Erythroblast (primary cell): ENCODE measurements around the gene ZNF500.

ENCODE experiments used
- GATA1 ChIP-seq: IDR thresholded peaks from 2 replicates; pipeline ENCODE4 v1.6.1; 2011; ENCODE audit warnings: low read depth, mild to moderate bottlenecking, control low read depth, low read length, moderate library complexity
- POLR2A ChIP-seq: IDR thresholded peaks from 2 replicates; pipeline ENCODE4 v1.6.1; 2011; ENCODE audit warnings: mild to moderate bottlenecking, low read length

GRCh38 chr16:4752351-4753100 is 14.4 kb downstream of the ZNF500 start:
- TF ChIP-seq POLR2A, result no peak
- no peak for TF ChIP-seq GATA1
